ENCODE results near the gene CENPVL1.
"Not testable (repeated sequence)": the region's sequence is repeated elsewhere in the genome, so short reads cannot be mapped to it uniquely, and the experiment has no call there.

The CENPVL1 gene

GRCh38 chrX:51710277-51711164 is at the start of gene CENPVL1:
CENPVL1 (plus strand) TSS chrX:51710512; CDS start chrX:51710512, 0 bp downstream.
- not testable (repeated sequence) for DNase-seq

- no peak for DNase-seq
Measured at GRCh38 chrX:51665981-51666380, 44.3 kb upstream of the CENPVL1 start.

GRCh38 chrX:51679689-51680433 is 30.5 kb upstream of the CENPVL1 start:
- not testable (repeated sequence) for DNase-seq

- DNase-seq: not testable (repeated sequence)
Measured at GRCh38 chrX:51681808-51682719, 28.2 kb upstream of the CENPVL1 start.

- DNase-seq: not testable (repeated sequence)
Measured at GRCh38 chrX:51682720-51683062, 27.6 kb upstream of the CENPVL1 start, which contains the start of gene CENPVL2. CENPVL2 (minus strand) TSS chrX:51682831; CDS start chrX:51682831, 0 bp downstream.

GRCh38 chrX:51694254-51694653 is 16.1 kb upstream of the CENPVL1 start:
- no peak for DNase-seq

GRCh38 chrX:51697397-51697796 is 12.9 kb upstream of the CENPVL1 start:
- no peak for DNase-seq

GRCh38 chrX:51712943-51713647 is 2.8 kb downstream of the CENPVL1 start:
- not testable (repeated sequence) for DNase-seq

GRCh38 chrX:51728202-51728601 is 17.9 kb downstream of the CENPVL1 start:
- DNase-seq: no peak

GRCh38 chrX:51737091-51737490 is 26.8 kb downstream of the CENPVL1 start:
- DNase-seq: no peak

GRCh38 chrX:51742586-51742985 is 32.3 kb downstream of the CENPVL1 start:
- no peak for DNase-seq

- DNase-seq: peak in 54 of 56 donors; percentile 2 to 80 (median 37)
Measured at GRCh38 chrX:51743179-51743957, 33.1 kb downstream of the CENPVL1 start, which contains the start of gene GSPT2. GSPT2 (plus strand) TSS chrX:51743442; CDS start chrX:51743627, 185 bp downstream.

GRCh38 chrX:51747671-51748070 is 37.4 kb downstream of the CENPVL1 start:
- DNase-seq: no peak

GRCh38 chrX:51759055-51759839 is 48.9 kb downstream of the CENPVL1 start:
- DNase-seq: peak in 24 of 56 donors; percentile 0 to 34 (median 2)

- no peak for DNase-seq
Measured at GRCh38 chrX:51760657-51761056, 50.3 kb downstream of the CENPVL1 start.
